ENCODE data around the gene CDH4.
A peak's percentile ranks its signal among the peaks of the same experiment; 100 is the strongest.

The CDH4 gene

GRCh38 chr20:61720348-61720696, 468.3 kb downstream of the CDH4 start:
- H3K4me3 ChIP-seq (ENCODE audit: low read depth, low read length) = no peak overlapping the region
- CTCF ChIA-PET = interaction anchor here (1.2 kb wide), 1 partner anchor 157 kb away, joined by 4 read pairs; no protein-coding TSS in a partner anchor
- H3K4me1 ChIP-seq (ENCODE audit: control insufficient read depth, insufficient read depth, low read length) = no peaks in the 10 kb centered on the region; the same call in 1 of the 2 replicates
- no peaks in the 10 kb centered on the region for H3K36me3 ChIP-seq (ENCODE audit: control insufficient read depth in 2 of 2, insufficient read depth in 1 of 2, low read length in 2 of 2)
- H3K9me3 ChIP-seq (ENCODE audit: control insufficient read depth, insufficient read depth, low read depth, low read length) = no peaks in the 10 kb centered on the region
- TF ChIP-seq GLI4 (tag by site-specific recombination; IDR thresholded peaks at IDR 0.05) (no peak), ZBTB10 (tag by site-specific recombination; IDR thresholded peaks at IDR 0.05) (peak; percentile 93)
- no peak overlapping the region for H3K27ac ChIP-seq (ENCODE audit: extremely low read depth, low read depth, low read length)
- POLR2A ChIA-PET = no interaction called here

- no peaks in the 10 kb centered on the region for H3K9me3 ChIP-seq (ENCODE audit: control insufficient read depth, insufficient read depth, low read depth, low read length)
- CTCF ChIA-PET = no interaction called here
- no peak overlapping the region for H3K4me3 ChIP-seq (ENCODE audit: low read depth, low read length)
- POLR2A ChIA-PET = no interaction called here
- no peaks in the 10 kb centered on the region; the same call in 1 of the 2 replicates for H3K4me1 ChIP-seq (ENCODE audit: control insufficient read depth, insufficient read depth, low read length)
- no peak for TF ChIP-seq ZNF560 (tag by site-specific recombination; IDR thresholded peaks at IDR 0.05; ENCODE audit: borderline replicate concordance)
- TF ChIP-seq KLF8 (tag by site-specific recombination; IDR thresholded peaks at IDR 0.05) = no peak
- TF ChIP-seq ZBTB17 (tag by site-specific recombination; IDR thresholded peaks at IDR 0.05) = no peak
- TF ChIP-seq ZNF544 (tag by site-specific recombination; IDR thresholded peaks at IDR 0.05) = no peak
- TF ChIP-seq ZNF843 (tag by site-specific recombination; IDR thresholded peaks at IDR 0.05) = no peak
- TF ChIP-seq ZNF157 (tag by site-specific recombination; IDR thresholded peaks at IDR 0.05) = no peak
- TF ChIP-seq KLF10 (tag by site-specific recombination; IDR thresholded peaks at IDR 0.05) = no peak
- TF ChIP-seq HIC1 (tag by site-specific recombination; IDR thresholded peaks at IDR 0.05) = no peak
- no peak for TF ChIP-seq ZNF473 (tag by site-specific recombination; IDR thresholded peaks at IDR 0.05)
- no peak for TF ChIP-seq ZNF776 (tag by site-specific recombination; IDR thresholded peaks at IDR 0.05; ENCODE audit: borderline replicate concordance)
- no peak for TF ChIP-seq ZNF138 (tag by site-specific recombination; IDR thresholded peaks at IDR 0.05; ENCODE audit: borderline replicate concordance)
- TF ChIP-seq ZNF239 (tag by site-specific recombination; IDR thresholded peaks at IDR 0.05) = no peak
- TF ChIP-seq ZNF221 (tag by site-specific recombination; IDR thresholded peaks at IDR 0.05; ENCODE audit: borderline replicate concordance) = no peak
- TF ChIP-seq ZNF488 (tag by site-specific recombination; IDR thresholded peaks at IDR 0.05) = no peak
- no peak for TF ChIP-seq ZBTB20 (tag by site-specific recombination; IDR thresholded peaks at IDR 0.05)
- no peak for TF ChIP-seq ZNF133 (tag by site-specific recombination; IDR thresholded peaks at IDR 0.05)
- no peak for TF ChIP-seq ZNF530 (tag by site-specific recombination; IDR thresholded peaks at IDR 0.05; ENCODE audit: low read depth)
- no peak for TF ChIP-seq SCRT1 (tag by site-specific recombination; IDR thresholded peaks at IDR 0.05; ENCODE audit: borderline replicate concordance)
- H3K36me3 ChIP-seq (ENCODE audit: control insufficient read depth in 2 of 2, insufficient read depth in 1 of 2, low read length in 2 of 2) = no peaks in the 10 kb centered on the region
- no peak overlapping the region for H3K27ac ChIP-seq (ENCODE audit: extremely low read depth, low read depth, low read length)
These were observed 470.2 kb downstream of the CDH4 start for GRCh38 chr20:61722146-61722678.
